HG03025 (cell line): ENCODE data around the gene EFTUD2.

ENCODE experiments used
- ATAC-seq: cut with Tn5 transposase; IDR thresholded peaks from one replicate; pipeline ENCODE4 v1.9.1; 2021; ENCODE audit warnings: mild to moderate bottlenecking, moderate library complexity; ENCODE audit not compliant: unreplicated experiment, low FRiP score

Gene EFTUD2

DNA sequence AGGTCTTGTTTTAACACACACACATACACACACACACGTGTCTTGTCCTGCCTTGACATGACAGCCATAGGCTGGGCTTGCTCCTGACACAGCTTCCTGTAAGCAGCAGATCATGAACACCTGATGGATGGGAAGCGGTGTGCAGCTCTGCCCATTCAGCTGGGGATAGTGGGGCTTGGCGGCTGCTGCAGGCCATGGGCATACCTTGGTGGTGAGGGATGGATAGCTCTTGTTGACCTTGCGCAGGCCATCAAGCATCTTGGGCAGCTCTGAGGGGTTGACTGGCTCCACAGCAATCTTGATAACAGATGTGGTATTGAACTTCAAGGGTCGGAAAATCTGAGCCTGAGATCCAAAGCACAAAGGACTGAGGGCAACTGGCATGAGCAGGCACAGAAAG lies 39.5 kb downstream of the EFTUD2 start:
- no peak for ATAC-seq

DNA sequence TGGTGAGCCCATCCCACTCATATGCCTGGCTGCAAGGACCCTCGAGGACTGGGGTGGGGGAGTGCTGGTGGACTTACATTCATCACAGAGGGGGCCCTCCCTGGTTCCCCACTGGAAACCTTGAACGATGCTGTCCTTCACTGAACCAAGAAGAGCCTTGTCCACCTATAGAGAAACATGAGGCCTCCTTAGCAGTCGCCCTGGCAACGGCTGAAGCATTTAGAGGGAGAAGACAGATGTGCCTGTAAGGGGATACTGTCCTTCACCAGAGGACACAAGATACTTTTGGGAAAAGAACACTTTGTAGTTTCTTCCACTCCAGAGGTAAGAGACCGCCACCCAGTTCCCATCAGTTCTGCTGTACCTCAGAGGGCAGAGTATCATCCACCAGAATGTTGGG lies 45.1 kb downstream of the EFTUD2 start:
- no peak for ATAC-seq

DNA sequence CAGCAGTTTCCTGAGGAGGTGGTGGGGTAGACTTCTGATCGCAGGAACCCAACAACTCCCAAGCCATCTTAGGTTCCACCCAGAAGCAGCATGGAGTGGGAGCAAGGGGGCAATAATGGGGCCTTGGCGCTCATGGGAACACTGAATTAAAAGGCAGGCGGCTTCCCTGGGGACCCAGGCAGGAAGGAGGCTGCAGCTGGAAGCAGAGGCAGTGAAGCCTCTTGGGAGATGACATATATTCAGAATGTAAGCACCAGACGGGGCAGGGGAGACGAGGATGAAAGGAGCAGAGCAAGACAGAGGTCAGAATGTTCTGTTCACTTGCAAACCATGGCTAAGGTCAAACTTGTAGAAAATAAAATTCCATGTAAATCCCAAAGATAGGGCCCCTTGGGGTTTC lies 48.6 kb downstream of the EFTUD2 start:
- no peak for ATAC-seq

GRCh38 chr17:44850025-44850424 lies 49.2 kb downstream of the EFTUD2 start:
- no peak for ATAC-seq

DNA sequence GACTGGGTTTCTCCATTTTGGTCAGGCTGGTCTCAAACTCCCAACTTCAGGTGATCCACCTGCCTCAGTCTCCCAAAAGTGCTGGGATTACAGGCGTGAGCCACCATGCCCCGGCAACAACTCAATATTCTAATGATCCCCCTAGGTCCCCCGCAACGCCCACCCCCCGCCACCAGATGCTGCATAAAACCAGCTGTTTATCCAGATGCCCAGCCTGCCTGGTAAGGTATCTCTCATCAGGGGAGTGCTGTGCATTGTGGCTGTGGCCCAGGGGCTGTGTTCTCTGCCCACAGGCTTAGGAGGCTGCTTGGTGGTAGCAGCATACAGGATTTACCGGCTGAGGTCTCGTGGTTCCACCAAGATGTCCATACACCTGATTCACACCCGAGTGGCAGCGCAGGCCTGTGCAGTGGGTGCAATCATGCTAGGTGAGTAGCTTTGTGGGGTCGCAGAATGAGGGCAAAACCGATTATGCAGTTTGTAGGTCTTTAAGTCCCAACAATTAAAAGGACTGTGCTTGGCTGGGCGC lies 50.2 kb downstream of the EFTUD2 start:
- ATAC-seq, result no peak

DNA sequence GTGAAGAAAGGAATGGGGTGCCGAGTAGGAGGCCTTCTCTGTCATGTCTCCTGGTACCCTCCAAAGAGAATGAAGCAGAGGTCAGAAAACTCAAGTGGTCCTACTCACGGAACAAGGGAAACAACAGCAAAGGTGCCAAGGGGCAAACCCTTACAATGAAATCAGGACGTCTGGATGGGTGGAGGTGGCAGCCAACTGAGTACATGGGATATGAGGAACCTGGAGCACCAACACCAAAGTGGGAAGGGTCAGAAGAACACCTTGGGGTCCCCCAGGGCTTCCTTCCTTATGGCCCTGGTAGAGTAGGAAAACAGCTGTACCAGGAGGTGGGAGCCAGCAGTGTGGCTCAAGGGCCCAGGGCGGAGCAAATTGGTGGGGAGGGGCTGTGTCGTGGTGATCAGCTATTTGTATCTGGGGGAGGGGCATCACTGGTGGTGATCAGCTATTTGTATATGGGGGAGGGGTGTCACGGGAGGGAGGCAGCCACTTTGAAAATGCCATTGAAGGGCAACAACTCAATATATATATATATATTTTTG lies 50.9 kb downstream of the EFTUD2 start:
- ATAC-seq, result no peak

DNA sequence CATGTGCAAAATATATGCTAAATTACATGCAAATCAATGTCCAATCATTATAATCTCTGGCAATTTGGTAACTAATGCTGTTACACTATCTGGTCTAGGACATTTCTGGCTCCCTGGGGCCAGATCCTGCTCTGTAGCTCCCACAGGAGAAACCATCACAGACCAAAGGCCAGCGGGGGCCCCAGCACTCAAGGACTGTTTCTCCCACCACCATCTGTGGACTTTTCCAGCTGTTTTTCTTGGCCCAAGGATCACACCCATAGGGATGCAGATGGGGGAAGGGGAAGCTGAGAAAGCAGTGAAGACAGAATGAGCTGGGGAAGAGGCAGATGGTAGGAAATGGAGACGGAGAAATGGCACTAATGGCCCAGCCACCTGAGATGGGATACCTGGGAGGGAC lies 51.7 kb downstream of the EFTUD2 start, which contains the start of gene HIGD1B:
HIGD1B (plus strand) TSS at position 298 of the 400 bp plus-strand sequence. CDS start 270 bp downstream, outside the sequence.
- ATAC-seq, result no peak

DNA sequence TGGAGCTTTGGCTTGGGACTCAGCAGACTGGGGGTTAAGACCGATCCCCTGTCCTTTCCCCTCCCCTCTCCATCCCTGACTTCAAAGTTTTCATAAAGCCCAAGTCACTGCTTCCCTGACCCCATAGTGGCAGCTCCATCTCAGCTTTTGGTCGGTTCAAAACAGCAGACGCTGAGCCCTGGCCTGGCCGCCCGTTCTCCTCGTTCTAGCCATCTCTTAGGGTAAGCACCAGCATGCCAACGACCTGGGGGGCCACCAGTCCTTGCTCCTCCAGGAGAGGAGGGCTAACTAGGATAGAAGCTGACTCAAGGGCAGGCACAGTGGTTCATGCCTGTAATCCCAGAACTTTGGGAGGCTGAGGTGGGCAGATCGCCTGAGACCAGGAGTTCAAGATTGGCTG lies 53.0 kb downstream of the EFTUD2 start:
- ATAC-seq, result no peak

GRCh38 chr17:44844390-44844830 lies 54.8 kb downstream of the EFTUD2 start:
- ATAC-seq, result no peak

DNA sequence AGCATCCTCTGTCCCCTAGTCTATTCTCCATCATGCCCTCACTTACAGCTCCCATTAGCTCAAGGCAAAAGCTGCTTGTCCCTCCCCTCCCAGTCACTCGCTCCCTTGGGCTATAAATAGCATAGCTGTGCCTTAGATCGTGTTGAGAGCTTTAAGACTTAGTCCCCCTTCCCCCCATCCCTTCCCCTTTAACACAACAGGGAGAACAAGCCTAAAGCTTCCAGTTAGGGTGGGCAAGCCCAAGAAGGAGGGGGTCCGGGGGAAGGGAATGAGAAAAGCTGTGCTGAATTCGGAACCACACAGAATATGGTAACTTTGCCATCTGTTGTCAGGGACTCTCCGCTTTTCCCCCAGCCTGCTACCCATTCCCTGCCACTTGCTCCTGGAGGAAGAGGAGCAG lies 56.5 kb downstream of the EFTUD2 start:
- no peak for ATAC-seq

GRCh38 chr17:44840936-44841335 lies 58.3 kb downstream of the EFTUD2 start:
- no peak for ATAC-seq

DNA sequence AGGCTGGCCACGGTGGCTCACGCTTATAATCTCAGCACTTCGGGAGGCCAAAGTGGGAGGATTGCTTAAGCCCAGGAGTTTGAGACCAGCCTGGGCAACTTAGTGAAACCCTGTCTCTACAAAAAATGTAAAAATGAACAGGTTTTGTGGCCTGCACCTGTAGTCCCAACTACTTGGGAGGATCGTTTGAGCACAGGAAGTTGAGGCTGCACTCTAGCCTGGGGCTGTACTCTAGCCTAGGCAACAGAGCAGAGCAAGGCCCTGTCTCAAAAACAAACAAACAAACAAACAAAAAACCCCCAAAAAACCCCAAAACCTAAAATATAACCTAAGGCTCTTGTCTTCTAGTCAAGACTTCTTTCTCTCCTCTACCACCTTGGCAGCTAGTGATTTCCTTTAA lies 59.0 kb downstream of the EFTUD2 start:
- ATAC-seq, result no peak

GRCh38 chr17:44837196-44837595 lies 62.0 kb downstream of the EFTUD2 start:
- ATAC-seq, result no peak

GRCh38 chr17:44832805-44833204 lies 66.4 kb downstream of the EFTUD2 start:
- ATAC-seq, result no peak

GRCh38 chr17:44831371-44831770 lies 67.9 kb downstream of the EFTUD2 start:
- no peak for ATAC-seq

GRCh38 chr17:44830359-44831288 lies 68.6 kb downstream of the EFTUD2 start:
- ATAC-seq, result no peak

DNA sequence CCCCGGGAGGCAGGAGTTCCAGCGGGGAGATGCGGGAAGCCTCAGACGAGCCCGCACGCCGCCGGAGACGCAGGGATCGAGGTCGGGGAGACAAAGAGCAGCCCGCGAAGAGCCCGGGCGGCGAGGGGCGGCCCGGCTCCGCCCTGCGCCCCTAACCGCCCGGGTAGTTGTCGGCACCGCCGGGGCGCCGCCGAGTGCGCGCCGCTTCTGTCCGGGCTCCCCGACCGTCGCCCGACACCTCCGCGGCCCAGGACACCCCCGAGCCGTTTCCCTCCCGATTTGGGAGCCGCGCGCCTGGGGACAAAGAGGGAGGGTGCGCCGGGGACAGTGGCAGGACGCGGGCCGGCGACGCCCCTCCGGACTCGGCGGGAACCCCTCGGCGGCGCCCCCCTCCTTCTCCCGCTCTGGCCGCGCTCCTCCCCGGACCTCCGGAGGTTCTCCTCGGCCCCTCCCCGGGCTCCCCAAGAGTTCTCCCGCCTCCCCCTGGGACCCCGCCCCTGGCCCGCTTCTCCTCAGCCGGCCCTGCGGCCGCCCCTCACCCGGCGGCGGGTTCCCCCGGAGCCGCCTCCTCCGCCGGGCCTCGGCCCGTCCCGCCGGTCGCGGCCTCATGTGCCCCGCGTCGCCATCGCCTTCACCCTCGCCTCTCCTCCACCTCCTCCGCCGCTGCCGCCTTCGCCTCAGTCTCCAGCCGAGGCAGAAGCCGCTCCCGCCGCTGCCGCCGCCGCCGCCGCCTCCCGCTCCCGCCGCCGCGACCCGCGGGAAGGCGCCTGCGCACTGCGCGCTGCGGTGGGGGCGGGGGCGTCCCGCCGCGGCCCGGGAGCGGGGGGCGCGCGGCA lies 69.5 kb downstream of the EFTUD2 start, which contains the start of gene GJC1:
GJC1 (minus strand) TSS at position 765 of the 836 bp plus-strand sequence. CDS start 24,470 bp downstream, outside the sequence.
- no peak for ATAC-seq

- no peak for ATAC-seq
These were observed 70.2 kb downstream of the EFTUD2 start for GRCh38 chr17:44828919-44829522.

GRCh38 chr17:44827863-44828262 lies 71.4 kb downstream of the EFTUD2 start:
- no peak for ATAC-seq

DNA sequence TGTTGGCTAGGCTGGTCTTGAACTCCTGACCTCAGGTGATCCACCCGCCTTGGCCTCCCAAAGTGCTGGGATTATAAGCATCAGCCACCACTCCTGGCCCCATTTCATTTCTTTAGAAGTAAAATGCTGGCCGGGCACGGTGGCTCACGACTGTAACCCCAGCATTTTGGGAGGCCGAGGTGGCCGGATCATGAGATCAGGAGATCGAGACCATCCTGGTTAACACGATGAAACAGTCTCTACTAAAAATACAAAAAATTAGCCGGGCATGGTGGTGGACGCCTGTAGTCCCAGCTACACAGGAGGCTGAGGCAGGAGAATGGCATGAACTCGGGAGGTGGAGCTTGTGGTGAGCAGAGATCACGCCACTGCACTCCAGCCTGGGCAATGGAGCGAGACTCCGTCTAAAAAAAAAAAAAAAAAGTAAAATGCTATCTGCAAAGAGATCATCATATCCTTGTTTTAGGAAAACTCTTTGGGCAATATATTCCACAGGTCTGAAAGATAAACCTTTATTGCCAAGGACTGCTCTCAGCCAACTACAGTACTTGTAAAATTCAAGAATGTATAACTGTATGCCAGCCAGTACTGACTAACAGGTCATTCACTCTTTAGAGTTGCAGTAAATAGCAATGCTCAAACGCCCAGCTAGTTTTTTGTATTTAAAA lies 73.0 kb downstream of the EFTUD2 start:
- no peak for ATAC-seq
